Jurkat, Clone E6-1 (cell line): ENCODE data around the gene GNGT2.
"Not testable (repeated sequence)": the region's sequence is repeated elsewhere in the genome, so short reads cannot be mapped to it uniquely, and the experiment has no call there.

Experiments used
- DNase-seq: peaks from one replicate; pipeline ENCODE4 v3.0.0-alpha.2; 2011; ENCODE audit warnings: low read depth, low spot score
- H3K4me3 ChIP-seq: 2 replicates; pipeline ENCODE4 v1.5.1; 2011; ENCODE audit warnings: mild to moderate bottlenecking, low read length, control low read depth, moderate library complexity

The GNGT2 gene

DNA sequence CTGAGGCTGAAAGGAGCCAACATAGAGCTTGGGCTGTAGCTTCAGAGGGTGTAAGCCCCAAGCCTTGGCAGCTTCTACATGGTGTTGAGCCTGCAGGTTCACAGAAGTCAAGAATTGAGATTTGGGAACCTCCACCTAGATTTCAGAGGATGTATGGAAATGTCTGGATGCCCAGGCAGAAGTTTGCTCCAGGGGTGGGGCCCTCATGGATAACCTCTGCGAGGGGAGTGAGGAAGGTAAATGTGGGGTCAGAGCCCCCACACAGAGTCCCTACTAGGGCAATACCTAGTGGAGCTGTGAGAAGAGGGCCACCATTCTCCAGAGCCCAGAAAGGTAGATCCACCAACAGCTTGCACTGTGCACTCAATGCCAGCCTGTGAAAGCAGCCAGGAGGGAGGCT, 25.0 kb downstream of the GNGT2 start:
- H3K4me3 ChIP-seq, DNase-seq: not testable (repeated sequence)

DNA sequence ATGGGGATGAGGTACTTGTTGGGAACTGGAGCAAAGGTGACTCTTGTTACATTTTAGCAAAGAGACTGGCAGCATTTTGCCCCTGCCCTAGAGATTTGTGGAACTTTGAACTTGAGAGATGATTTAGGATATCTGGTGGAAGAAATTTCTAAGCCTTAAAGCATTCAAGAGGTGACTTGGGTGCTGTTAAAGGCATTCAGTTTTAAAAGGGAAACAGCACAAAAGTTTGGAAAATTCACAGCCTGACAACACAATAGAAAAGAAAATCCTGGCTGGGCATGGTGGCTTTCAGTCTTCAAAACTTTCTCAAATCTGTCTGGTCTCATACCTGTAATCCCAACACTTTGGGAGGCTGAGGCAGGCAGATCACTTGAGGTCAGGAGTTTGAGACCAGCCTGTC, 25.9 kb downstream of the GNGT2 start:
- not testable (repeated sequence) for DNase-seq, H3K4me3 ChIP-seq

DNA sequence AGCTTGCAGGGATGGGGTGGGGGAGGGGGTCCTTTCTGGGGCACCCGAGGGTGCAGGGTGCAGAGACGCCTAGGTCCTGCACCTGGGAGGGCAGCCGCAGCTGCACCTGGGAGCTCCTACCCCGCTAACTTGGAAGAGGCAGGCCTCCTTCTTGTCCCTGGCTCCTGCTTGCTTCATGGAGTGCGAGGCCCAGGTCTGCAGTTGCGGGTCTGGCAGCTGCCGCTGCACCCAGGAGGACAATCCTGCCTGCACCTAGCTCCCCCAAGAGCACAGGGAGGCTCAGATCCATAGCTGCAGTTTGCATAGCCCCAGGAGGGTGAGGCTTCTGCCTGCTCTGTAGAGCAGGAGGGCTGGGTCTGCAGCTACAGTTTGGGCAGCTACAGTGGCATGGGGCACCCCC, 26.6 kb downstream of the GNGT2 start:
- no peak for DNase-seq
- no peak overlapping the region for H3K4me3 ChIP-seq

DNA sequence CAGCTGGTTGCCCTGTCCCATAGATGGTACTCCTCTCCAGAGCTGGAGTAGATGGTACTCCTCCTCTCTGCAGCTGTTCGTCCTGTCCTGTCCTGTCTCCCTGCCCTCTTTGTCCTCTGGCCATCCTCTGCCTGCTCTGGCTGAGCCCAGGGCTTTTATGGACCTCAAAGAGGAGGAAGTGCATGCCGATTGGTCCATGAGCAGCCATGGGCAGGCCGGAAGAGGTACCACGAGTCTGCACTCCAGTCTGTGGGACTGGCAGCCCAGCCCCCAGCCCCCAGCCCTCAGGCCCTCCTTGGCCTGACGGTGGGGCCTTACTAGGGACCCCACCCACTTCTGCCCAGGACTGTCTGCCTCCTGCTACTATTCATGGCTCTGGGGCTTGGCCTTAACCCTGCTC, 27.0 kb downstream of the GNGT2 start:
- no peak for DNase-seq
- no peak overlapping the region for H3K4me3 ChIP-seq

DNA sequence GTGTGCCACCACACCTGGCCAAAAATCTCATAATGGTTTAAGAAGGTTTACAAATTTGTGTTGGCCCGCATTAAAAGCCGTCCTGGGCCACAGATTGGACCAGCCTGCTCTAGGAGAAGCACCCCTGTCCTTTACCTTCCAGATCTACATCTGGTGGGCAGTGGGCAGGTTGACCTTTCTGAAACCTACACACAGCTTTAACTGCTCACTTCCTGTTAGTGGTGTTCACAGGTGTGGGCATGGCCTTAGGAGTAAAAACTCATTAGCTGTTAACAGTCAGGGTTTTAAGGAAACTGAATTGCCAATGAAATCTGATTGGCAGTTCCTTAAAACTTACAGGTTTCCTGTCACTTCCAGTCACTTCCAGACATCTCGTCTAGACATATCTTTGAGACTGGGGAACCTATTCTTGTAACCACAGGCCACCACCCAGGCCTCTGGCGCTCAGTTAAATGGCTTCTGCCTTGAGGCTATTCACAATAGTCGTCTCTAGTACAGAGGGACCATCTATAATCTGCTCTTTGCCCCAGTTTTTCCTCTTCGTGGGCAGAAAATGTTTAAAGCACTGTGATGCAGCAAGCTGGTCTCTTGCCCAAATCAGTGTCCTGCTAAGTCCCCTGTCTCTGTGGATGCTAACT, 29.3 kb downstream of the GNGT2 start:
- no peak for DNase-seq
- H3K4me3 ChIP-seq, result no peak overlapping the region

DNA sequence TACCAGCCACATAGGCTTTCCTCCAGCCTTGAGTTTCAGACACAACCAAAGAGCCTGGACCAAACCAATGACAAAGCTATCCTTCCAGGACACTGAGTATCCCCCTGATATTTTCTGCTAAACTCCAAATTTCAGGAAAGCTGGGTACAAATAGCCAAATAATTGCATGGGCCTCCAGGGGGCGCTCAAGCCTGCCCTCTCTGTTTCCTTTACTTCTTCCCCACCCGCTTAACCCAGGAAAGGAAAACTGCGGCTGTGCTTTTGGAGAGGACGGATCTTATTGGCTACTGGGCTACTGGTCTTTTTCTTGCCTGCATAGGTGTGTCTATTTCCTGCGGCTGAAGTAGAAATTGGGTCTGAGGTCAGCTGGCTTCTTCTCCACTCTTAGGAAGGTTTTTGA, 30.1 kb downstream of the GNGT2 start:
- DNase-seq, result peak; percentile 32
- no peak overlapping the region for H3K4me3 ChIP-seq

DNA sequence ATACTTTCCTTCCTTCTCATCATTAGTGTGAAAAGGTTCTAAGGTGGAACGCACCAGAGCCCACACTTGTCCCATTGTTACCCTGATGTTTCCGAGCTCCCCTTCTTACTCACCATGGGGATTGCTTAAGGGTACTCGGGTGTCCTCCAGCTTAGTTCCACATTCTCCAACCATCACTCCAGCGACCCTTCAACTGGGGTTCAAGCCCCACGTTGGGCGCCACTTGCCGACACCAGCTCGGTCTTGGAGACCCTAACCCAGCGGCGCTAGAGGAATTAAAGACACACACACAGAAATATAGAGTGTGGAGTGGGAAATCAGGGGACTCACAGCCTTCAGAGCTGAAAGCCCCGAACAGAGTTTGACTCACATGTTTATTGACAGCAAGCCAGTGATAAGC, 34.4 kb downstream of the GNGT2 start:
- DNase-seq, H3K4me3 ChIP-seq: not testable (repeated sequence)

DNA sequence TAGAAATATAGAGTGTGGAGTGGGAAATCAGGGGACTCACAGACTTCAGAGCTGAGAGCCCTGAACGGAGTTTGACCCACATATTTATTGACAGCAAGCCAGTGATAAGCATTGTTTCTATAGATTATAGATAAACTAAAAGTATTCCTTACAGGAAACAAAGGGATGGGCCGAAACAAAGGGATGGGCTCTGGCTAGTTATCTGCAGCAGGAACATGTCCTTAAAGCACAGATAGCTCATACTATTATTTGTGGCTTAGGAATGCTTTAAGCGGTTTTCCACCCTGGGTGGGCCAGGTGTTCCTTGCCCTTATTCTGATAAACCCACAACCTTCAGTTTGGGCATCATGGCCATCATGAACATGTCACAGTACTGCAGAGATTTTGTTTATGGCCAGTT, 39.7 kb downstream of the GNGT2 start:
- H3K4me3 ChIP-seq, DNase-seq: not testable (repeated sequence)

DNA sequence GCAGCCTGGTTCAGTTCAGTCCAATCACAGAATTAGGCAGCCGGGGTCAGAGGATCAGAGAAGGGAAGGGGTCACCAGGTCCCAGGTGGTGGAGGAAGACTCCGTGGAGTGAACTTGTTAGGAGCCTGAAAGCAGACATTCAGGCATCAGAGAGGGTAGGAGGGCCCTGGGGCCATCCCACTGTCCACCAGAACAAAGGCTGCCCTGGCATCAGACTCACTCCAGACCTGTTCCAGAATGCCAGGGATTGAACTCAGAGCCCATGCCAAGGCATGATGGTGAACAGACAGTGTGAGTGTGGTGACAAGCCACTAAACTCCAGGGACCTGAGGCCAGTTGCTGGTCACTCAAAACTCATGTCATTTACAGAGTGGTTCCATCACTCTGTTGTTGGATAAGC, 40.2 kb downstream of the GNGT2 start:
- no peak overlapping the region for H3K4me3 ChIP-seq

DNA sequence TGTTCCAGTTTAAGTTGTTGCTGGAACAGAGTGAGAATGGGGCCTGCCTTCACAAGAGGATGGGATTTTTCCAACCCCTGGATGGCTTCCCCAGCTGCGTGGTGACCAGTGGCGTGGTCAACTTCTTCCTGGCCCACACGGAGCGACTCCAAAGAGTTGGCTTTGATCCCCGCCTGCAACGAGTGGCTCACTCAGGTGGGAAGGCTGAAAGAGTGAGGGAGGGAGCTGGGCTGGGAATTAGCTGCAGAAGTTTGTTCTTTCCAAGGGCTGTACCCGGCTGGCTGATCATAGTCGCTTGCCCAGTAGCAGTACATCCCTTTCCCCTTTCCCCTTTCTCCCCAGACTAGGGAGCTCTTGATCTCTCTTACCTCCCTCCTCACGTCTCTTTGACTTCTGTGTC, 41.7 kb downstream of the GNGT2 start:
- DNase-seq, result no peak
- H3K4me3 ChIP-seq, result no peak overlapping the region

More for the DNA sequence above, 40.2 kb downstream of the GNGT2 start:
- no peak for DNase-seq

DNA sequence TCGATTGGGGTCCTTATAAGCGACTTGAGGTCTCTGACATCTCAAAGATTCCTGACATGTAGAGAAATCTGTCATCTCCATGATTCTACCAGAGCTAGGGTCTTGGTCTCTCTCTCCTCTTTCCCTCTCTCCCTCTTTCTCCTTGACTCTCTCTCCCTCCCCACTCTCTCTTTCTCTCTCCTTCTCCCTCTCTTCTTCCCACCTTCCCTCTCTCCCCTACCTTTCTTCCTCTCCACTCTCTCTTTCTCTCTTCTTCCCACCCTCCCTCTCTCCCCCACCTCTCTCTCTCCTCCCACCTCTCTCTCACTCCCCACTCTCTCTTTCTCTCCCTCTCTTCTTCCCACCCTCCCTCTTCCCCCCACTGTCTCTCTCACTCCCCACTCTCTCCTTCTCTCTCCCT, 45.2 kb downstream of the GNGT2 start:
- DNase-seq, result no peak
- no peak overlapping the region for H3K4me3 ChIP-seq

DNA sequence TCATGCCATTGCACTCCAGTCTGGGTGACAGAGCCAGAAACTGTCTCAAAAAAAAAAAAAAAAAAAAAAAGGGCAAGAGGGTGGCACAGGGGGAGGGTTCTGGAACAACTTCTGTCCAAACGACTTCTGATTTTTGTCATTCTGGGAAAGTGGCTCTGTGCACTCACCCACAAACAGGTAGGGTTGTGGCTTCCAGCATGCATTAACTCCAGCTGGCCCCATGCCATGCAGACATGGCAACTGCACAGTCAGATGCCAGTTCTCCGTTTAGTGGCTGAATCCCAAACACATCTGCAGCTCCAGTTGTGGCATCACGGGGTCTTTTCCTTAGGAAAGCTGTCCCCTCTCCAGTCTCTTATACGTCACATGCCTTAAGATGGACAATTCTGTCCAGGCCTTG, 47.5 kb downstream of the GNGT2 start:
- no peak overlapping the region for H3K4me3 ChIP-seq
- peak; percentile 6 for DNase-seq

DNA sequence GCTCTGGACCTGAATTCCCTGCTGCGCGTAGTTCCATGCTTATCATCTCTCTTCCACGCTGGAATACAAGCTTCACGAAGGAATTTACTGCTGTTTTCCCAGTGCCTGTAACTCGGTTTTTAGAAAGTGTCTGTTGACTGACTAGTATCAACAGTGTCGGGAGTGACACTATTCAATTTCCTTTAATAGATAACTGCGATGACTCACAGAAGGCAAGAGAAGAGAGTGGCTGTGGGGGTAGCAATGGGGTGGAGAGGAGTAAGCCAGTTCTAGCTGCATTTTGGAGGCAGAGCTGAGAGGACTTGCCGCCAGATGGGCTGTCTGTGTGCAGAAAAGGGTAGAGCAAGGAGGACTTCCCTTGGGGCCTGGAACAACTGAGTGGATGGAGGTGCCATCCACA, 52.6 kb downstream of the GNGT2 start:
- DNase-seq, result no peak

DNA sequence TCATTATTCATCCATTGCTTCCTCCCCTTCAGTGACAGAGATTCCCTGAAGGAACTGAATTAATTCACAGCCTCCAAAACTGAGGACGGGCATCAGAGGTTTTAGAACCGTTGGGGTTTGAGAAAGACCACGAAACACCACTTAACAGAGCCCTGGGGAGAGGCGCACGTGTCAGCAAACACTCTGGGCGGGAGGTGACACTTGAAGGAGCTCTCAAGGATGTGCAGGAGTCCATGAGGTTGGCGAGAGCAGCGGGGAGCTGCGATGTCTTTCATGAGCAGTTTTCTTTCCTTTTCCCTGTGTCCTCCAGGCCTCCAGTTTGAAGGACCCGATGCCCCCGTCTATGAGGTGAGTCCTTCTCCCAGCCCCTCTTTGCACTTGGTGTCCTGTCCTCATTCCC, 54.1 kb downstream of the GNGT2 start:
- DNase-seq, result no peak
- H3K4me3 ChIP-seq, result no peak overlapping the region

More for the DNA sequence above, 52.6 kb downstream of the GNGT2 start:
- no peak overlapping the region for H3K4me3 ChIP-seq
